GM04504 (cell line): ENCODE data around the gene GLI3.

Experiments used
- DNase-seq: peaks from one replicate; pipeline ENCODE4 v3.0.0-alpha.2; 2012; ENCODE audit warnings: low read depth

Gene GLI3

GRCh38 chr7:41998041-41998440 is 239.0 kb downstream of the GLI3 start:
- DNase-seq = no peak

GRCh38 chr7:41997151-41997550 is 239.9 kb downstream of the GLI3 start:
- no peak for DNase-seq

- DNase-seq = peak; percentile 66
Observed at GRCh38 chr7:41996381-41997035, 240.5 kb downstream of the GLI3 start.

- DNase-seq = no peak
Observed at GRCh38 chr7:41995632-41996271, 241.3 kb downstream of the GLI3 start.

- DNase-seq = peak; percentile 78
Observed at GRCh38 chr7:41994746-41995110, 242.3 kb downstream of the GLI3 start.

- DNase-seq = no peak
Observed at GRCh38 chr7:41994036-41994745, 242.8 kb downstream of the GLI3 start.

- peak; percentile 48 for DNase-seq
Observed at GRCh38 chr7:41992881-41993867, 243.8 kb downstream of the GLI3 start.

- no peak for DNase-seq
Observed at GRCh38 chr7:41984888-41985287, 252.1 kb downstream of the GLI3 start.

GRCh38 chr7:41981046-41982040 is 255.7 kb downstream of the GLI3 start:
- no peak for DNase-seq

- no peak for DNase-seq
Observed at GRCh38 chr7:41979834-41980307, 257.1 kb downstream of the GLI3 start.

- no peak for DNase-seq
Observed at GRCh38 chr7:41978858-41979257, 258.2 kb downstream of the GLI3 start.

- DNase-seq = no peak
Observed at GRCh38 chr7:41977661-41978060, 259.3 kb downstream of the GLI3 start.

- DNase-seq = no peak
Observed at GRCh38 chr7:41977151-41977651, 259.8 kb downstream of the GLI3 start.

- DNase-seq = no peak
Observed at GRCh38 chr7:41976411-41976810, 260.6 kb downstream of the GLI3 start.

- no peak for DNase-seq
Observed at GRCh38 chr7:41975849-41976248, 261.2 kb downstream of the GLI3 start.

- no peak for DNase-seq
Observed at GRCh38 chr7:41974870-41975557, 262.0 kb downstream of the GLI3 start.

GRCh38 chr7:41973202-41973730 is 263.7 kb downstream of the GLI3 start:
- no peak for DNase-seq

- DNase-seq = no peak
Observed at GRCh38 chr7:41972776-41973175, 264.2 kb downstream of the GLI3 start.

GRCh38 chr7:41972270-41972669 is 264.7 kb downstream of the GLI3 start:
- no peak for DNase-seq
